K562 (cell line): ENCODE results near the gene MCIDAS.

Experiments
- BHLHE40 ChIP-seq: IDR thresholded peaks from 2 replicates; pipeline ENCODE4 v1.6.1; 2011; ENCODE audit warnings: low read length, improper control_type of control experiment
- CREB1 ChIP-seq, 2 experiments: sonication (generic) in 1 of 2; formaldehyde crosslinking in 1 of 2; IDR thresholded peaks; 2 replicates each; pipeline versions ENCODE4 v1.6.1 to v1.8.0; 2012 to 2022; ENCODE audit warnings: inconsistent platforms in 1 of 2, mild to moderate bottlenecking in 1 of 2, missing genetic modification reagents in 1 of 2, moderate library complexity in 1 of 2
- CTCF ChIP-seq, 3 experiments: IDR thresholded peaks in 2 of 3; conservative IDR thresholded peaks in 1 of 3; 2 replicates each; pipeline ENCODE4 v1.5.1; 2011 to 2012; ENCODE audit warnings: low read length in 3 of 3, mild to moderate bottlenecking in 3 of 3, control low read depth in 2 of 3, improper control_type of control experiment in 1 of 3, inconsistent platforms in 1 of 3, low read depth in 1 of 3, mixed read lengths in 1 of 3, moderate library complexity in 1 of 3; ENCODE audit not compliant: insufficient read depth in 2 of 3
- EP300 ChIP-seq: IDR thresholded peaks from 2 replicates; pipeline ENCODE4 v1.6.1; 2012; ENCODE audit warnings: low read length, improper control_type of control experiment
- FOXA1 ChIP-seq: fragments of 450-650 bp; IDR thresholded peaks from 2 replicates; pipeline ENCODE4 v1.6.1; 2016; ENCODE audit warnings: mild to moderate bottlenecking, borderline replicate concordance
- HMG20B ChIP-seq: fragments of 250-450 bp; sonication (Bioruptor Pico); IDR thresholded peaks from 2 replicates; pipeline ENCODE4 v1.5.0; 2021; ENCODE audit warnings: mild to moderate bottlenecking
- KLF16 ChIP-seq: IDR thresholded peaks from 2 replicates; pipeline ENCODE4 v1.6.1; 2016; ENCODE audit warnings: antibody characterized with exemption
- NRF1 ChIP-seq, 2 experiments: fragments of 450-650 bp; IDR thresholded peaks in 1 of 2; conservative IDR thresholded peaks in 1 of 2; 2 replicates each; pipeline ENCODE4 v1.6.1; 2014; ENCODE audit warnings: mild to moderate bottlenecking in 2 of 2
- PCBP2 ChIP-seq: fragments of 200-400 bp; formaldehyde crosslinking; IDR thresholded peaks from 2 replicates; pipeline ENCODE4 v1.6.1; 2018; ENCODE audit warnings: low read length, low read depth, mild to moderate bottlenecking, moderate library complexity; ENCODE audit not compliant: poor library complexity, severe bottlenecking
- SRSF9 ChIP-seq: fragments of 200-400 bp; formaldehyde crosslinking; IDR thresholded peaks from 2 replicates; pipeline ENCODE4 v1.6.1; 2017; ENCODE audit warnings: low read depth, low read length, borderline replicate concordance
- TF ChIP-seq, protein P1 (sequence below): fragments of 250-450 bp; sonication (Bioruptor Pico); IDR thresholded peaks from 2 replicates; pipeline ENCODE4 v1.4.0; 2020; ENCODE audit warnings: mild to moderate bottlenecking, moderate library complexity

GRCh38 chr5:55188656-55189540 lies 38.2 kb downstream of the MCIDAS start:
- TF ChIP-seq FOXA1 (no peak), PCBP2 (no peak), CTCF (IDR thresholded peaks at IDR 0.05 in 2 of 3, conservative IDR thresholded peaks at IDR 0.05 in 1 of 3; ENCODE audit: insufficient read depth in 2 of 3, low read depth in 1 of 3, low read length in 3 of 3) (no peak), NRF1 (conservative IDR thresholded peaks at IDR 0.05 in 1 of 2, IDR thresholded peaks at IDR 0.05 in 1 of 2) (no peak), BHLHE40 (no peak), SRSF9 (no peak), HMG20B (CRISPR knock-in tag) (no peak), EP300 (no peak), CREB1 (IDR thresholded peaks at IDR 0.05) (no peak), CREB1 (CRISPR knock-in tag; IDR thresholded peaks at IDR 0.05) (no peak), KLF16 (no peak)
- TF ChIP-seq, protein P1, sequence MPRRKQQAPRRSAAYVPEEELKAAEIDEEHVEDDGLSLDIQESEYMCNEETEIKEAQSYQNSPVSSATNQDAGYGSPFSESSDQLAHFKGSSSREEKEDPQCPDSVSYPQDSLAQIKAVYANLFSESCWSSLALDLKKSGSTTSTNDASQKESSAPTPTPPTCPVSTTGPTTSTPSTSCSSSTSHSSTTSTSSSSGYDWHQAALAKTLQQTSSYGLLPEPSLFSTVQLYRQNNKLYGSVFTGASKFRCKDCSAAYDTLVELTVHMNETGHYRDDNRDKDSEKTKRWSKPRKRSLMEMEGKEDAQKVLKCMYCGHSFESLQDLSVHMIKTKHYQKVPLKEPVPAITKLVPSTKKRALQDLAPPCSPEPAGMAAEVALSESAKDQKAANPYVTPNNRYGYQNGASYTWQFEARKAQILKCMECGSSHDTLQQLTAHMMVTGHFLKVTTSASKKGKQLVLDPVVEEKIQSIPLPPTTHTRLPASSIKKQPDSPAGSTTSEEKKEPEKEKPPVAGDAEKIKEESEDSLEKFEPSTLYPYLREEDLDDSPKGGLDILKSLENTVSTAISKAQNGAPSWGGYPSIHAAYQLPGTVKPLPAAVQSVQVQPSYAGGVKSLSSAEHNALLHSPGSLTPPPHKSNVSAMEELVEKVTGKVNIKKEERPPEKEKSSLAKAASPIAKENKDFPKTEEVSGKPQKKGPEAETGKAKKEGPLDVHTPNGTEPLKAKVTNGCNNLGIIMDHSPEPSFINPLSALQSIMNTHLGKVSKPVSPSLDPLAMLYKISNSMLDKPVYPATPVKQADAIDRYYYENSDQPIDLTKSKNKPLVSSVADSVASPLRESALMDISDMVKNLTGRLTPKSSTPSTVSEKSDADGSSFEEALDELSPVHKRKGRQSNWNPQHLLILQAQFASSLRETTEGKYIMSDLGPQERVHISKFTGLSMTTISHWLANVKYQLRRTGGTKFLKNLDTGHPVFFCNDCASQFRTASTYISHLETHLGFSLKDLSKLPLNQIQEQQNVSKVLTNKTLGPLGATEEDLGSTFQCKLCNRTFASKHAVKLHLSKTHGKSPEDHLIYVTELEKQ (CRISPR knock-in tag) = no peak
